Upper lobe of left lung (tissue), 6 donors: ENCODE results near the gene PALLD. TPM values are rescaled to one million over a fixed set of nuclear protein-coding genes. Genes with fewer than 3 reads are reported as not detected.

Source experiments
- ATAC-seq, 2 donors: fragments of 200-7000 bp; cut with Tn5 transposase; one replicate each; pipeline ENCODE4 v1.9.1; 2022; ENCODE audit warnings: mild to moderate bottlenecking in 2 of 2, moderate library complexity in 2 of 2; ENCODE audit not compliant: low FRiP score in 2 of 2
- DNase-seq, 2 donors: peaks; one replicate each; pipeline ENCODE4 v3.0.0-alpha.2; 2019 to 2020
- H3K27ac ChIP-seq, 4 donors: fragments of 200-600 bp; sonication (generic); one replicate each; pipeline ENCODE4 v1.5.1; 2016 to 2019
- H3K27me3 ChIP-seq, 4 donors: fragments of 200-600 bp; sonication (generic); one replicate each; pipeline ENCODE4 v1.5.1; 2017 to 2019
- H3K36me3 ChIP-seq, 4 donors: fragments of 200-600 bp; sonication (generic); one replicate each; pipeline ENCODE4 v1.5.1; 2016 to 2019
- H3K4me1 ChIP-seq, 4 donors: fragments of 200-600 bp; sonication (generic); one replicate each; pipeline ENCODE4 v1.5.1; 2018 to 2019
- H3K4me3 ChIP-seq, 4 donors: fragments of 200-600 bp; sonication (generic); one replicate each; pipeline ENCODE4 v1.5.1; 2017 to 2019; ENCODE audit warnings: mild to moderate bottlenecking in 2 of 4, moderate library complexity in 1 of 4
- H3K9me3 ChIP-seq, 4 donors: fragments of 200-600 bp; sonication (generic); one replicate each; pipeline ENCODE4 v1.5.1; 2018 to 2019
- CTCF ChIP-seq, 6 experiments: fragments of 450-650 bp in 4 of 6; fragments of 200-600 bp in 2 of 6; sonication (generic) in 2 of 6; IDR thresholded peaks; one replicate each; pipeline ENCODE4 v1.5.1; 2016 to 2019; ENCODE audit warnings: antibody characterized with exemption in 6 of 6
- EP300 ChIP-seq, 4 donors: sonication (generic); formaldehyde crosslinking; IDR thresholded peaks; one replicate each; pipeline ENCODE4 v1.5.1; 2017; ENCODE audit warnings: antibody characterized with exemption in 4 of 4, control low read depth in 2 of 4
- POLR2A ChIP-seq, 4 donors: fragments of 450-650 bp; IDR thresholded peaks; one replicate each; pipeline ENCODE4 v1.5.1; 2016 to 2017; ENCODE audit warnings: antibody characterized with exemption in 4 of 4, mild to moderate bottlenecking in 2 of 4
- POLR2AphosphoS5 ChIP-seq, 2 donors: sonication (generic); formaldehyde crosslinking; IDR thresholded peaks; one replicate each; pipeline ENCODE4 v1.5.1; 2017; ENCODE audit warnings: antibody characterized with exemption in 2 of 2
- WGBS, 2 donors: methylation state at CpG; one replicate each; pipeline ENCODE4 v1.1.5; 2017 to 2018; 5-methylcytosine and 5-hydroxymethylcytosine counted together
- total RNA-seq, 6 donors: library from RNA; depleted of rRNA in 4 of 6; stranded (reverse); fragments of >200 nt in 4 of 6; gene quantifications; one replicate each; pipeline versions ENCODE4 v1.1.0 to v1.2.1, GENCODE V29; 2016 to 2021
- donor health status: DM: no; HTN: no; CAD: no; lungs with moderate emphysema.
- donor health status: DM: no; HTN: yes; CAD: no; lungs with severe emphysema.

PALLD gene
- total RNA-seq, 6 donors from 2014 or later = 63.9 to 175 (median 134) TPM

- Histone ChIP-seq H3K9me3 (no peaks in the 10 kb centered on the region), H3K36me3 (peaks cover 0 to 29% (median 3%) of the 10 kb centered on the region in 4 donors), H3K27me3 (no peaks in the 10 kb centered on the region), H3K4me1 (no peaks in the 10 kb centered on the region), H3K4me3 (no peak overlapping the region), H3K27ac (no peak overlapping the region)
- ATAC-seq = peak in 1 of 2 donors; percentile 44
- WGBS, 2 donors = 89 to 97% methylated on average over 4 of the region's 4 CpGs
- TF ChIP-seq POLR2AphosphoS5 (IDR thresholded peaks at IDR 0.05) (no peak), EP300 (IDR thresholded peaks at IDR 0.05) (no peak), CTCF (IDR thresholded peaks at IDR 0.05) (no peak), POLR2A (IDR thresholded peaks at IDR 0.05) (no peak)
- DNase-seq = no peak
Observed at GRCh38 chr4:168919706-168920324, 423.0 kb downstream of the PALLD start.

- DNase-seq (no peak), ATAC-seq (no peak)
- Histone ChIP-seq H3K4me1 (no peaks in the 10 kb centered on the region), H3K27me3 (no peaks in the 10 kb centered on the region), H3K27ac (no peak overlapping the region), H3K4me3 (no peak overlapping the region), H3K9me3 (no peaks in the 10 kb centered on the region), H3K36me3 (peaks cover under 1 to 29% (median 5%) of the 10 kb centered on the region in 4 donors)
- WGBS, 2 donors = 91% methylated on average over 6 of the region's 6 CpGs
- TF ChIP-seq POLR2A (IDR thresholded peaks at IDR 0.05) (no peak), POLR2AphosphoS5 (IDR thresholded peaks at IDR 0.05) (no peak), EP300 (IDR thresholded peaks at IDR 0.05) (no peak), CTCF (IDR thresholded peaks at IDR 0.05) (no peak)
Observed at GRCh38 chr4:168920441-168921065, 423.7 kb downstream of the PALLD start.

- Histone ChIP-seq H3K27ac (no peak overlapping the region), H3K36me3 (peaks cover 5 to 53% (median 19%) of the 10 kb centered on the region in 4 donors), H3K9me3 (no peaks in the 10 kb centered on the region), H3K4me3 (no peak overlapping the region), H3K27me3 (no peaks in the 10 kb centered on the region), H3K4me1 (no peaks in the 10 kb centered on the region)
- TF ChIP-seq CTCF (IDR thresholded peaks at IDR 0.05) = peak; percentile 50 to 77 (median 66)
- TF ChIP-seq POLR2A (IDR thresholded peaks at IDR 0.05) = no peak
- TF ChIP-seq EP300 (IDR thresholded peaks at IDR 0.05) = no peak
- TF ChIP-seq POLR2AphosphoS5 (IDR thresholded peaks at IDR 0.05) = no peak
- 6 to 15% methylated on average over 3 of the region's 3 CpGs for WGBS, 2 donors
- ATAC-seq (peak; percentile 74 to 85), DNase-seq (peak in 1 of 2 donors; percentile 47)
Observed at GRCh38 chr4:168923526-168924194, 426.8 kb downstream of the PALLD start.

GRCh38 chr4:168924667-168925066 is 427.8 kb downstream of the PALLD start:
- H3K4me3 ChIP-seq = no peak overlapping the region
- H3K4me1 ChIP-seq = no peaks in the 10 kb centered on the region
- H3K27ac ChIP-seq = no peak overlapping the region
- no peaks in the 10 kb centered on the region for H3K9me3 ChIP-seq
- DNase-seq (no peak), ATAC-seq (no peak)
- WGBS, 2 donors = 90 to 92% methylated on average over 2 of the region's 2 CpGs
- no peaks in the 10 kb centered on the region for H3K27me3 ChIP-seq
- TF ChIP-seq POLR2A (IDR thresholded peaks at IDR 0.05) (no peak), EP300 (IDR thresholded peaks at IDR 0.05) (no peak)
- H3K36me3 ChIP-seq = peaks cover 5 to 56% (median 19%) of the 10 kb centered on the region in 4 donors

GRCh38 chr4:168925789-168926490 is 429.1 kb downstream of the PALLD start:
- peaks cover 5 to 57% (median 19%) of the 10 kb centered on the region in 4 donors for H3K36me3 ChIP-seq
- WGBS, 2 donors = 91 to 95% methylated on average over 5 of the region's 5 CpGs

More at GRCh38 chr4:168925789-168926490, 429.1 kb downstream of the PALLD start:
- TF ChIP-seq POLR2AphosphoS5 (IDR thresholded peaks at IDR 0.05) (no peak), CTCF (IDR thresholded peaks at IDR 0.05) (no peak), EP300 (IDR thresholded peaks at IDR 0.05) (no peak), POLR2A (IDR thresholded peaks at IDR 0.05) (no peak)
- Histone ChIP-seq H3K27me3 (no peaks in the 10 kb centered on the region), H3K9me3 (peaks cover 0 to 1% (median 0%) of the 10 kb centered on the region in 4 donors), H3K27ac (no peak overlapping the region), H3K4me1 (no peaks in the 10 kb centered on the region), H3K4me3 (no peak overlapping the region)
- DNase-seq = no peak
- ATAC-seq = no peak
